H1 (cell line): ENCODE results near the gene TFAP2B. TPM values are rescaled to one million over a fixed set of nuclear protein-coding genes. Genes with fewer than 3 reads are reported as not detected.

Source experiments
- CTCF ChIA-PET: fragments of 300-600 bp; sonication (Branson Sonifier 250); formaldehyde crosslinking; loops from one replicate; lab custom pipeline; 2021; ENCODE audit not compliant: partially characterized antibody; lab: Charles Lee
- POLR2A ChIA-PET: fragments of 300-600 bp; sonication (Branson Sonifier 250); formaldehyde crosslinking; loops from one replicate; lab custom pipeline; 2021; ENCODE audit warnings: inconsistent platforms; ENCODE audit not compliant: partially characterized antibody; lab: Charles Lee
- DNase-seq, 2 experiments: peaks; one replicate each; pipeline versions ENCODE4 v3.0.0 to v3.0.0-alpha.2; 2010 to 2022; ENCODE audit warnings: low spot score in 2 of 2, low read depth in 1 of 2, mixed read lengths in 1 of 2
- FAIRE-seq: peaks from 2 replicates; lab custom pipeline; 2011; peaks lifted over from hg19 to GRCh38; lab: Jason Lieb, UNC
- H2AFZ ChIP-seq: 2 replicates; pipeline ENCODE4 v1.8.1; 2012; ENCODE audit warnings: low read length, inconsistent platforms
- H2AK5ac ChIP-seq: 2 replicates; pipeline ENCODE4 v1.6.1; 2013; ENCODE audit warnings: low read depth, low read length
- H2BK120ac ChIP-seq: replicated peaks from 2 replicates; pipeline ENCODE3; 2013; ENCODE audit warnings: low read depth, low read length, inconsistent platforms
- H2BK12ac ChIP-seq: 2 replicates; pipeline ENCODE4 v1.6.1; 2013; ENCODE audit warnings: low read depth, low read length
- H2BK15ac ChIP-seq: 2 replicates; pipeline ENCODE4 v1.6.1; 2013; ENCODE audit warnings: low read length
- H2BK20ac ChIP-seq: 2 replicates; pipeline ENCODE4 v1.6.1; 2013; ENCODE audit warnings: low read length
- H2BK5ac ChIP-seq: 2 replicates; pipeline ENCODE4 v1.6.1; 2013; ENCODE audit warnings: low read depth, low read length
- H3K14ac ChIP-seq: 2 replicates; pipeline ENCODE4 v1.6.1; 2013; ENCODE audit warnings: inconsistent platforms; ENCODE audit not compliant: insufficient read length
- H3K18ac ChIP-seq: 2 replicates; pipeline ENCODE4 v1.6.1; 2013; ENCODE audit warnings: low read length; ENCODE audit errors: extremely low read depth
- H3K23ac ChIP-seq: 2 replicates; pipeline ENCODE4 v1.6.1; 2013; ENCODE audit warnings: inconsistent platforms; ENCODE audit not compliant: insufficient read length
- H3K23me2 ChIP-seq: 2 replicates; pipeline ENCODE4 v1.6.1; 2013; ENCODE audit warnings: low read depth, low read length
- H3K27ac ChIP-seq: 2 replicates; pipeline ENCODE4 v1.6.1; 2011; ENCODE audit warnings: low read depth, low read length, inconsistent platforms
- H3K27me3 ChIP-seq, 4 experiments: replicated peaks in 1 of 4; 1 replicate in 1 of 4; 2 replicates in 3 of 4; pipeline versions ENCODE4 v1.6.1 to v1.8.1; 2011 to 2013; ENCODE audit warnings: low read length in 3 of 4, mild to moderate bottlenecking in 3 of 4, inconsistent platforms in 2 of 4, mixed read lengths in 2 of 4, moderate library complexity in 1 of 4; ENCODE audit not compliant: control insufficient read depth in 3 of 4, insufficient read depth in 3 of 4; ENCODE audit errors: extremely low read depth in 1 of 4
- H3K36me3 ChIP-seq, 4 experiments: 2 replicates each; pipeline versions ENCODE4 v1.6.1 to v1.8.1; 2011 to 2013; ENCODE audit warnings: mild to moderate bottlenecking in 4 of 4, low read length in 3 of 4, moderate library complexity in 2 of 4, control low read depth in 1 of 4, inconsistent platforms in 1 of 4; ENCODE audit not compliant: insufficient read depth in 4 of 4, control insufficient read depth in 2 of 4
- H3K4ac ChIP-seq: replicated peaks from 2 replicates; pipeline ENCODE3; 2013; ENCODE audit warnings: low read length, low read depth, mixed read lengths, inconsistent platforms; ENCODE audit not compliant: insufficient read length
- H3K4me1 ChIP-seq, 4 experiments: replicated peaks in 1 of 4; 1 replicate in 1 of 4; 2 replicates in 3 of 4; pipeline versions ENCODE4 v1.6.1 to v1.8.1; 2011 to 2013; ENCODE audit warnings: low read length in 3 of 4, inconsistent platforms in 2 of 4, mixed read lengths in 1 of 4; ENCODE audit not compliant: insufficient read depth in 4 of 4, control insufficient read depth in 3 of 4
- H3K4me2 ChIP-seq, 2 experiments: 2 replicates each; pipeline versions ENCODE4 v1.6.1 to v1.8.1; 2011 to 2013; ENCODE audit warnings: low read depth in 2 of 2, low read length in 2 of 2, control low read depth in 1 of 2, inconsistent platforms in 1 of 2, mild to moderate bottlenecking in 1 of 2; ENCODE audit not compliant: insufficient read depth in 1 of 2
- H3K4me3 ChIP-seq, 4 experiments: fragments of 200-600, 300-600 bp in 1 of 4; sonication (generic), shearing (Covaris generic), sonication (Bioruptor Twin) in 1 of 4; 2 replicates each; pipeline versions ENCODE4 v1.5.1 to v1.8.1; 2011 to 2016; ENCODE audit warnings: low read length in 4 of 4, low read depth in 3 of 4, control low read depth in 2 of 4, inconsistent platforms in 2 of 4, mild to moderate bottlenecking in 2 of 4, mixed read lengths in 1 of 4, moderate library complexity in 1 of 4; ENCODE audit not compliant: insufficient read depth in 2 of 4; ENCODE audit errors: extremely low read depth in 1 of 4
- H3K56ac ChIP-seq: replicated peaks from 2 replicates; pipeline ENCODE3; 2013; ENCODE audit warnings: low read depth, mild to moderate bottlenecking, mixed read lengths, low read length, inconsistent platforms; ENCODE audit not compliant: insufficient read length
- H3K79me1 ChIP-seq: 2 replicates; pipeline ENCODE4 v1.6.1; 2013; ENCODE audit warnings: low read depth, low read length, control low read depth
- H3K79me2 ChIP-seq, 2 experiments: 2 replicates each; pipeline versions ENCODE4 v1.6.1 to v1.8.1; 2012 to 2013; ENCODE audit warnings: low read length in 2 of 2, mild to moderate bottlenecking in 2 of 2, inconsistent platforms in 1 of 2; ENCODE audit not compliant: insufficient read depth in 2 of 2, control insufficient read depth in 1 of 2
- H3K9ac ChIP-seq, 4 experiments: replicated peaks in 1 of 4; 1 replicate in 1 of 4; 2 replicates in 3 of 4; pipeline versions ENCODE4 v1.6.1 to v1.8.1; 2011 to 2013; ENCODE audit warnings: low read depth in 3 of 4, low read length in 3 of 4, control low read depth in 2 of 4, mild to moderate bottlenecking in 2 of 4, moderate library complexity in 2 of 4, inconsistent platforms in 1 of 4; ENCODE audit errors: extremely low read depth in 1 of 4
- H3K9me3 ChIP-seq, 2 experiments: 2 replicates each; pipeline versions ENCODE4 v1.6.1 to v1.8.1; 2012 to 2013; ENCODE audit warnings: mild to moderate bottlenecking in 2 of 2, moderate library complexity in 2 of 2, control low read depth in 1 of 2, inconsistent platforms in 1 of 2, low read depth in 1 of 2, low read length in 1 of 2, mixed read lengths in 1 of 2; ENCODE audit not compliant: insufficient read depth in 2 of 2
- H4K20me1 ChIP-seq, 2 experiments: replicated peaks in 1 of 2; 2 replicates each; pipeline versions ENCODE3 to v1.8.1; 2011 to 2013; ENCODE audit warnings: inconsistent platforms in 2 of 2, low read length in 2 of 2, mild to moderate bottlenecking in 1 of 2; ENCODE audit not compliant: insufficient read depth in 2 of 2, control insufficient read depth in 1 of 2
- H4K5ac ChIP-seq: 2 replicates; pipeline ENCODE4 v1.6.1; 2013; ENCODE audit warnings: low read length, low read depth, mixed read lengths, inconsistent platforms; ENCODE audit not compliant: insufficient read length
- H4K8ac ChIP-seq: 2 replicates; pipeline ENCODE4 v1.8.0; 2013; ENCODE audit warnings: mild to moderate bottlenecking, moderate library complexity, low read length, inconsistent platforms; ENCODE audit not compliant: insufficient read depth; ENCODE audit errors: extremely low read depth
- H4K91ac ChIP-seq: replicated peaks from 2 replicates; pipeline ENCODE3; 2013; ENCODE audit warnings: low read length, mixed read lengths, inconsistent platforms; ENCODE audit not compliant: insufficient read length
- BRCA1 ChIP-seq: IDR thresholded peaks from 2 replicates; pipeline ENCODE4 v1.6.1; 2012; ENCODE audit warnings: low read depth, low read length, improper control_type of control experiment
- CBX8 ChIP-seq: fragments of 300-800, 300-1000 bp; sonication (generic); IDR thresholded peaks from 2 replicates; pipeline ENCODE4 v1.7.1; 2016; ENCODE audit warnings: low read depth, low read length, borderline replicate concordance
- KDM1A ChIP-seq: fragments of 200-600, 300-600 bp; sonication (generic); IDR thresholded peaks from 2 replicates; pipeline ENCODE4 v1.7.1; 2016; ENCODE audit warnings: mild to moderate bottlenecking, low read length, borderline replicate concordance
- SP1 ChIP-seq: IDR thresholded peaks from 2 replicates; pipeline ENCODE4 v1.6.1; 2011; ENCODE audit warnings: low read depth, low read length
- TCF12 ChIP-seq: IDR thresholded peaks from 2 replicates; pipeline ENCODE4 v1.6.1; 2011; ENCODE audit warnings: low read depth, mild to moderate bottlenecking, low read length
- WGBS, 2 experiments: shearing (Covaris generic) in 1 of 2; methylation state at CpG; one replicate each; pipeline versions ENCODE4 v1.1.6 to v1.1.7; 2013 to 2015; ENCODE audit warnings: low lambda C conversion rate in 2 of 2, mixed read lengths in 2 of 2, inconsistent platforms in 1 of 2, low coverage in 1 of 2, missing lambda C conversion rate in 1 of 2; ENCODE audit not compliant: insufficient replicate concordance in 2 of 2, insufficient coverage in 1 of 2, insufficient read length in 1 of 2; ENCODE audit errors: extremely low coverage in 1 of 2, missing lambda C conversion rate in 1 of 2; 5-methylcytosine and 5-hydroxymethylcytosine counted together
- polyA plus RNA-seq, 7 experiments: library from polyadenylated mRNA; depleted of rRNA in 3 of 7; stranded (reverse) in 5 of 7; unstranded in 2 of 7; fragments of >200 nt in 5 of 7; fragments of 200-250 nt in 2 of 7; gene quantifications; 1 replicate in 5 of 7; 2 replicates in 1 of 7; 4 replicates in 1 of 7; pipeline versions ENCODE4 v1.2.1 to v1.2.3, GENCODE V29; 2011 to 2013; ENCODE audit warnings: missing spikeins in 2 of 7, mixed read lengths in 2 of 7
- total RNA-seq: library from RNA; stranded (reverse); fragmentation: NEBNext Ultra II Directional; extraction: Animal tissue kit (Norgen Biotek cat#: 25700); gene quantifications from 2 replicates; pipeline ENCODE4 v1.2.1, GENCODE V29; 2021

The TFAP2B gene
- total and polyA plus RNA-seq, 2 of the 8 experiments (the other 6 are each of a cell fraction or from before 2014, with no cell fraction given): not detected

DNA sequence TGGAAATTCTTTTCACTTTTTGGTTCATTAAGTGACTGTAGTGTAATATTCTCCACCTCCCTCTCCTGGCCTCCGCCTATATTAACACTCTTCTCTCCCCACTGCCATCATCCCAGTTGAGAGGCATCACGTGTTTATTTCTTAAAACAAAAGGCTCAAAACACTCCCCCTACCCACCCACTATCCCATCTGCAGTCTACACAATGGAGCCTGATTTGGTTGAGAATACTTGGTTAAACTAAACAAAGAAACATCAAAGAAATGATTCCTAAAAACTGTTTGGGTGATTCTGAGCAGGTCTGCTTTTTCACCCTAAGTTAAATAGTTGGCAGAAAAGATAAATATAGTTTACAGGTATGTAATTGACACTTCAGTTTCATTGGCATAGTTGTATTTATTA, 5.9 kb downstream of the TFAP2B start:
- H3K23ac ChIP-seq: no peak overlapping the region
- no peak for TF ChIP-seq KDM1A
- TF ChIP-seq TCF12: 0 out of 2 replicates have a peak, but pooled peaks have one; percentile 25
- TF ChIP-seq SP1: peak; percentile 40; the same call in 1 of the 2 replicates
- TF ChIP-seq CBX8: no peak
- no peak for TF ChIP-seq BRCA1

More for the DNA sequence above, 5.9 kb downstream of the TFAP2B start:
- 3% methylated on average over 2 of the region's 2 CpGs; no CpG with 5 or more reads in 1 of the 2 experiments for WGBS, 2 experiments
- no peak overlapping the region for H3K9ac ChIP-seq
- H3K23me2 ChIP-seq: peaks cover 5% of the 10 kb centered on the region; the same call in 1 of the 2 replicates
- peaks cover 0 to 1% (median 0%) of the 10 kb centered on the region in 4 experiments; a peak in 1 of 8 replicates for H3K36me3 ChIP-seq
- no peak overlapping the region; the same call in 1 of the 2 replicates for H3K18ac ChIP-seq
- peak overlapping the region; percentile 53 to 58; a peak in 3 of 4 replicates for H3K4me2 ChIP-seq
- H3K14ac ChIP-seq: no peak overlapping the region
- H3K4me1 ChIP-seq: peaks cover 15 to 36% (median 26%) of the 10 kb centered on the region in 4 experiments
- POLR2A ChIA-PET: interaction anchor here (1.4 to 2.2 kb wide), 2 partner anchors 15 to 21 kb away, joined by 5 to 13 read pairs; no protein-coding TSS in a partner anchor
- CTCF ChIA-PET: interaction anchor here (0.9 to 1.2 kb wide), 4 partner anchors 15 to 22 kb away, joined by 3 to 5 read pairs (median 3); no protein-coding TSS in a partner anchor
- H3K4me3 ChIP-seq: peak overlapping the region in 1 of 4 experiments; percentile 46; a peak in 1 of 8 replicates
- no peak for FAIRE-seq
- H3K79me2 ChIP-seq: no peaks in the 10 kb centered on the region
- H4K8ac ChIP-seq: no peak overlapping the region
- H2BK5ac ChIP-seq: no peak overlapping the region
- no peak overlapping the region for H3K4ac ChIP-seq
- H3K9me3 ChIP-seq: no peaks in the 10 kb centered on the region
- no peak overlapping the region for H3K27ac ChIP-seq
- no peak overlapping the region for H2BK120ac ChIP-seq
- no peak for DNase-seq
- no peak overlapping the region for H3K56ac ChIP-seq
- H3K27me3 ChIP-seq: peaks cover 71 to 97% (median 89%) of the 10 kb centered on the region in 4 experiments
- no peak overlapping the region for H2BK15ac ChIP-seq
- no peak overlapping the region for H2AFZ ChIP-seq
- H2BK20ac ChIP-seq: no peak overlapping the region
- H4K91ac ChIP-seq: no peak overlapping the region
- no peak overlapping the region for H2AK5ac ChIP-seq
- H4K5ac ChIP-seq: no peak overlapping the region
- no peaks in the 10 kb centered on the region for H3K79me1 ChIP-seq
- H4K20me1 ChIP-seq: peaks cover 8 to 12% of the 10 kb centered on the region in 2 experiments
- no peak overlapping the region for H2BK12ac ChIP-seq
